ENCODE data around the gene TOB2.

DNA sequence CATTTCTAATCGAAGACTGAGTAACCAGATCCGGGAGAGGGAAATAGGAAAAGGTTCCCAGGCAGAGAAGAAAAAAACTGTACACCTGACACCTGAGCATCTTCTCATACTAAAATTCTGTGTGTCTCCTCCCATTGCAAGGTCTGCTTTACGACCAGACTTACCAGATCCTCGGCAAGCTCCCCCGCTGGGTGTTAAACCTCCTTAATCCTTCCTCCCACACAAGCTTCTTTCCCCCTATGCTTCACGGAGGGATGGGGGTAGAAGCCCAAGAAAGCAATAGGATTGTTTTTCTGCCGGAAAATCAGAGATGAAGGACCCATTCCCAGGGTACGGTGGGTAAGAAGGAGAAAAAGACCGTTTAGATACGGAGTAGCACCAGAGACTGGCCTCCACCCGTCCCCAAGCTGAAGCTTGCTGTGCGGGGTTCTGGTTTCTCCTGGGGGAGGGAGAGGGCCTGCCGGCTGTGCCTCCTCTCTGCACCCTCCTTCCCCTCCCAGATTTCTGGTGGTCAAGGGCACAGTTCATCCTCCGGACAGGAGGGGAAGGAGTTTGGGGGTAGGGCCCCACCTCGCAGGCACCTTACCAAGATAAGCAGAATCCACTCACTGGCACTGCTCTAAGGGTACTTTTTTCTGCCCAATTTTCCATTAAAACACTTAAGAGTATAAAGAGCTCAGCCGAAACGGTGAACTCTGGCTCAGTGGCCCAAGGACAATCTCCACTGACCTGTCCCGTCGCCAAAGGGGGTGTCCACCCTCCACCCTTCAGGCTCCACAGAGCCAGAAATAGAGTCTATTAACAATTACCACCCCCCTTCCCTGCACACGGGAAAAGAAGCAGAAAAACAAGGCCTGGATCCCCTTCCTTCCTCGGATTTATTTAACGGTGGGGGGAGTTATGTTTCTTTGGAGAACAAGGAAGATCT is 1.2 kb downstream of the TOB2 start:
- TF ChIP-seq ZNF239 (tag by site-specific recombination; IDR thresholded peaks at IDR 0.05), result no peak
- peak; percentile 51; the same call in 1 of the 2 replicates for TF ChIP-seq ZNF366 (tag by site-specific recombination; conservative IDR thresholded peaks at IDR 0.05)
- no peak for TF ChIP-seq FEZF1 (tag by site-specific recombination; IDR thresholded peaks at IDR 0.05)
- no peak for TF ChIP-seq ZNF221 (tag by site-specific recombination; IDR thresholded peaks at IDR 0.05; ENCODE audit: borderline replicate concordance)
- TF ChIP-seq ZFP37 (tag by site-specific recombination; IDR thresholded peaks at IDR 0.05), result no peak
- TF ChIP-seq ZNF416 (tag by site-specific recombination; IDR thresholded peaks at IDR 0.05), result no peak
- no peak for TF ChIP-seq ZNF133 (tag by site-specific recombination; IDR thresholded peaks at IDR 0.05)
- TF ChIP-seq, protein P1, sequence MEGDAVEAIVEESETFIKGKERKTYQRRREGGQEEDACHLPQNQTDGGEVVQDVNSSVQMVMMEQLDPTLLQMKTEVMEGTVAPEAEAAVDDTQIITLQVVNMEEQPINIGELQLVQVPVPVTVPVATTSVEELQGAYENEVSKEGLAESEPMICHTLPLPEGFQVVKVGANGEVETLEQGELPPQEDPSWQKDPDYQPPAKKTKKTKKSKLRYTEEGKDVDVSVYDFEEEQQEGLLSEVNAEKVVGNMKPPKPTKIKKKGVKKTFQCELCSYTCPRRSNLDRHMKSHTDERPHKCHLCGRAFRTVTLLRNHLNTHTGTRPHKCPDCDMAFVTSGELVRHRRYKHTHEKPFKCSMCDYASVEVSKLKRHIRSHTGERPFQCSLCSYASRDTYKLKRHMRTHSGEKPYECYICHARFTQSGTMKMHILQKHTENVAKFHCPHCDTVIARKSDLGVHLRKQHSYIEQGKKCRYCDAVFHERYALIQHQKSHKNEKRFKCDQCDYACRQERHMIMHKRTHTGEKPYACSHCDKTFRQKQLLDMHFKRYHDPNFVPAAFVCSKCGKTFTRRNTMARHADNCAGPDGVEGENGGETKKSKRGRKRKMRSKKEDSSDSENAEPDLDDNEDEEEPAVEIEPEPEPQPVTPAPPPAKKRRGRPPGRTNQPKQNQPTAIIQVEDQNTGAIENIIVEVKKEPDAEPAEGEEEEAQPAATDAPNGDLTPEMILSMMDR (tag by site-specific recombination; IDR thresholded peaks at IDR 0.05), result no peak
- no peak for TF ChIP-seq ZNF140 (tag by site-specific recombination; IDR thresholded peaks at IDR 0.05)
- no peak for TF ChIP-seq SP3 (tag by site-specific recombination; IDR thresholded peaks at IDR 0.05)
- TF ChIP-seq, protein P2, sequence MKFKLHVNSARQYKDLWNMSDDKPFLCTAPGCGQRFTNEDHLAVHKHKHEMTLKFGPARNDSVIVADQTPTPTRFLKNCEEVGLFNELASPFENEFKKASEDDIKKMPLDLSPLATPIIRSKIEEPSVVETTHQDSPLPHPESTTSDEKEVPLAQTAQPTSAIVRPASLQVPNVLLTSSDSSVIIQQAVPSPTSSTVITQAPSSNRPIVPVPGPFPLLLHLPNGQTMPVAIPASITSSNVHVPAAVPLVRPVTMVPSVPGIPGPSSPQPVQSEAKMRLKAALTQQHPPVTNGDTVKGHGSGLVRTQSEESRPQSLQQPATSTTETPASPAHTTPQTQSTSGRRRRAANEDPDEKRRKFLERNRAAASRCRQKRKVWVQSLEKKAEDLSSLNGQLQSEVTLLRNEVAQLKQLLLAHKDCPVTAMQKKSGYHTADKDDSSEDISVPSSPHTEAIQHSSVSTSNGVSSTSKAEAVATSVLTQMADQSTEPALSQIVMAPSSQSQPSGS (tag by site-specific recombination; IDR thresholded peaks at IDR 0.05; ENCODE audit: low read depth), result no peak
- TF ChIP-seq, protein P3, sequence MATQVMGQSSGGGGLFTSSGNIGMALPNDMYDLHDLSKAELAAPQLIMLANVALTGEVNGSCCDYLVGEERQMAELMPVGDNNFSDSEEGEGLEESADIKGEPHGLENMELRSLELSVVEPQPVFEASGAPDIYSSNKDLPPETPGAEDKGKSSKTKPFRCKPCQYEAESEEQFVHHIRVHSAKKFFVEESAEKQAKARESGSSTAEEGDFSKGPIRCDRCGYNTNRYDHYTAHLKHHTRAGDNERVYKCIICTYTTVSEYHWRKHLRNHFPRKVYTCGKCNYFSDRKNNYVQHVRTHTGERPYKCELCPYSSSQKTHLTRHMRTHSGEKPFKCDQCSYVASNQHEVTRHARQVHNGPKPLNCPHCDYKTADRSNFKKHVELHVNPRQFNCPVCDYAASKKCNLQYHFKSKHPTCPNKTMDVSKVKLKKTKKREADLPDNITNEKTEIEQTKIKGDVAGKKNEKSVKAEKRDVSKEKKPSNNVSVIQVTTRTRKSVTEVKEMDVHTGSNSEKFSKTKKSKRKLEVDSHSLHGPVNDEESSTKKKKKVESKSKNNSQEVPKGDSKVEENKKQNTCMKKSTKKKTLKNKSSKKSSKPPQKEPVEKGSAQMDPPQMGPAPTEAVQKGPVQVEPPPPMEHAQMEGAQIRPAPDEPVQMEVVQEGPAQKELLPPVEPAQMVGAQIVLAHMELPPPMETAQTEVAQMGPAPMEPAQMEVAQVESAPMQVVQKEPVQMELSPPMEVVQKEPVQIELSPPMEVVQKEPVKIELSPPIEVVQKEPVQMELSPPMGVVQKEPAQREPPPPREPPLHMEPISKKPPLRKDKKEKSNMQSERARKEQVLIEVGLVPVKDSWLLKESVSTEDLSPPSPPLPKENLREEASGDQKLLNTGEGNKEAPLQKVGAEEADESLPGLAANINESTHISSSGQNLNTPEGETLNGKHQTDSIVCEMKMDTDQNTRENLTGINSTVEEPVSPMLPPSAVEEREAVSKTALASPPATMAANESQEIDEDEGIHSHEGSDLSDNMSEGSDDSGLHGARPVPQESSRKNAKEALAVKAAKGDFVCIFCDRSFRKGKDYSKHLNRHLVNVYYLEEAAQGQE (tag by site-specific recombination; IDR thresholded peaks at IDR 0.05), result no peak
- TF ChIP-seq ZNF24 (tag by site-specific recombination; IDR thresholded peaks at IDR 0.05), result no peak
- TF ChIP-seq, protein P4, sequence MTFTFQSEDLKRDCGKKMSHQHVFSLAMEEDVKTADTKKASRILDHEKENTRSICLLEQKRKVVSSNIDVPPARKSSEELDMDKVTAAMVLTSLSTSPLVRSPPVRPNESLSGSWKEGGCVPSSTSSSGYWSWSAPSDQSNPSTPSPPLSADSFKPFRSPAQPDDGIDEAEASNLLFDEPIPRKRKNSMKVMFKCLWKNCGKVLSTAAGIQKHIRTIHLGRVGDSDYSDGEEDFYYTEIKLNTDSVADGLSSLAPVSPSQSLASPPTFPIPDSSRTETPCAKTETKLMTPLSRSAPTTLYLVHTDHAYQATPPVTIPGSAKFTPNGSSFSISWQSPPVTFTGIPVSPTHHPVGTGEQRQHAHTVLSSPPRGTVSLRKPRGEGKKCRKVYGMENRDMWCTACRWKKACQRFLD (tag by site-specific recombination; IDR thresholded peaks at IDR 0.05), result no peak
